ENCODE measurements around the gene GOLGA8J. TPM values are rescaled to one million over a fixed set of nuclear protein-coding genes. Genes with fewer than 3 reads are reported as not detected.

Gene GOLGA8J
- polyA plus RNA-seq, 3 donors = 0.08 TPM; not detected in 2

- no peak for TF ChIP-seq CTCF (IDR thresholded peaks at IDR 0.05)
- Mint-ChIP-seq H3K27me3 (ENCODE audit: low read depth in 3 of 3) (peaks cover 0 to 28% (median 14%) of the 10 kb centered on the region in 3 donors), H3K36me3 (no peaks in the 10 kb centered on the region), H3K4me1 (no peaks in the 10 kb centered on the region), H3K27ac (no peak overlapping the region), H3K4me3 (no peak overlapping the region), H3K9me3 (peaks cover 0 to 3% (median 0%) of the 10 kb centered on the region in 7 donors)
- Histone ChIP-seq H3K9ac (ENCODE audit: insufficient read depth, low read length, poor library complexity, severe bottlenecking) (no peak overlapping the region), H3K27ac (ENCODE audit: low read depth in 1 of 2, low read length in 2 of 2) (no peak overlapping the region), H3K27me3 (ENCODE audit: control insufficient read depth in 2 of 2, insufficient read depth in 2 of 2, low read length in 2 of 2) (no peaks in the 10 kb centered on the region), H3K79me2 (ENCODE audit: insufficient read depth, low read length) (no peaks in the 10 kb centered on the region), H4K20me1 (ENCODE audit: insufficient read depth, low read length) (no peaks in the 10 kb centered on the region), H3K4me1 (ENCODE audit: control insufficient read depth in 1 of 2, insufficient read depth in 2 of 2, low read length in 2 of 2) (no peaks in the 10 kb centered on the region), H3K9me3 (replicated peaks in 1 of 2; ENCODE audit: control insufficient read depth in 1 of 2, insufficient read depth in 1 of 2, low read length in 2 of 2) (no peaks in the 10 kb centered on the region), H3K36me3 (replicated peaks in 1 of 2; ENCODE audit: control insufficient read depth in 1 of 2, insufficient read depth in 2 of 2, low read length in 2 of 2) (no peaks in the 10 kb centered on the region), H3K4me2 (replicated peaks; ENCODE audit: extremely low read depth, low read length, poor library complexity, severe bottlenecking) (no peak overlapping the region), H2AFZ (ENCODE audit: insufficient read depth, low read depth, low read length, poor library complexity, severe bottlenecking) (no peak overlapping the region), H3K4me3 (replicated peaks in 1 of 3; ENCODE audit: low read depth in 2 of 3, low read length in 3 of 3) (no peak overlapping the region)
- DNase-seq = no peak
- intact Hi-C loops (cut with micrococcal nuclease) = no loop called here
- WGBS (ENCODE audit: insufficient coverage) = no CpG with 5 or more reads among the region's 2 CpGs
Measured at GRCh38 chr15:30046430-30046829, 36.3 kb upstream of the GOLGA8J start.

- H3K27me3 Mint-ChIP-seq (ENCODE audit: low read depth in 3 of 3) = peaks cover 7 to 9% (median 9%) of the 10 kb centered on the region in 3 donors
- Histone ChIP-seq H2AFZ (ENCODE audit: insufficient read depth, low read depth, low read length, poor library complexity, severe bottlenecking) (no peak overlapping the region), H3K9me3 (replicated peaks in 1 of 2; ENCODE audit: control insufficient read depth in 1 of 2, insufficient read depth in 1 of 2, low read length in 2 of 2) (no peaks in the 10 kb centered on the region), H3K27me3 (ENCODE audit: control insufficient read depth in 2 of 2, insufficient read depth in 2 of 2, low read length in 2 of 2) (no peaks in the 10 kb centered on the region), H3K4me1 (ENCODE audit: control insufficient read depth in 1 of 2, insufficient read depth in 2 of 2, low read length in 2 of 2) (no peaks in the 10 kb centered on the region), H4K20me1 (ENCODE audit: insufficient read depth, low read length) (no peaks in the 10 kb centered on the region), H3K9ac (ENCODE audit: insufficient read depth, low read length, poor library complexity, severe bottlenecking) (no peak overlapping the region), H3K36me3 (replicated peaks in 1 of 2; ENCODE audit: control insufficient read depth in 1 of 2, insufficient read depth in 2 of 2, low read length in 2 of 2) (no peaks in the 10 kb centered on the region), H3K27ac (ENCODE audit: low read depth in 1 of 2, low read length in 2 of 2) (no peak overlapping the region), H3K4me3 (replicated peaks in 1 of 3; ENCODE audit: low read depth in 2 of 3, low read length in 3 of 3) (no peak overlapping the region), H3K4me2 (replicated peaks; ENCODE audit: extremely low read depth, low read length, poor library complexity, severe bottlenecking) (no peak overlapping the region), H3K79me2 (ENCODE audit: insufficient read depth, low read length) (no peaks in the 10 kb centered on the region)
- no peak for TF ChIP-seq CTCF (IDR thresholded peaks at IDR 0.05)
- H3K27ac Mint-ChIP-seq = no peak overlapping the region
- H3K9me3 Mint-ChIP-seq = no peaks in the 10 kb centered on the region
- 94% methylated on average over 2 of the region's 3 CpGs for WGBS (ENCODE audit: insufficient coverage)
- intact Hi-C loops (cut with micrococcal nuclease) = no loop called here
- no peaks in the 10 kb centered on the region for H3K36me3 Mint-ChIP-seq
- no peaks in the 10 kb centered on the region for H3K4me1 Mint-ChIP-seq
- no peak for DNase-seq
- H3K4me3 Mint-ChIP-seq = no peak overlapping the region
Measured at GRCh38 chr15:30055604-30056003, 27.2 kb upstream of the GOLGA8J start.

Measured in CD14-positive monocyte (primary cell).